Fibroblast of villous mesenchyme (primary cell): ENCODE data around the gene ATRNL1. TPM values are rescaled to one million over a fixed set of nuclear protein-coding genes. Genes with fewer than 3 reads are reported as not detected.
"Not testable (repeated sequence)": the region's sequence is repeated elsewhere in the genome, so short reads cannot be mapped to it uniquely, and the experiment has no call there.

Source experiments
- DNase-seq: peaks from one replicate; pipeline ENCODE4 v3.0.0-alpha.2; 2010; ENCODE audit warnings: low read depth
- H3K4me3 ChIP-seq: 2 replicates; pipeline ENCODE4 v1.5.1; 2011; ENCODE audit warnings: low read depth, mild to moderate bottlenecking, low read length
- CTCF ChIP-seq: IDR thresholded peaks from 2 replicates; pipeline ENCODE4 v1.5.1; 2012; ENCODE audit warnings: low read depth, mild to moderate bottlenecking, low read length; ENCODE audit not compliant: insufficient read depth
- total RNA-seq: library from RNA; depleted of rRNA; stranded (reverse); fragments of >200 nt; gene quantifications from 2 replicates; pipeline ENCODE4 v1.2.3, GENCODE V29; 2012

ATRNL1 gene
- total RNA-seq, 1 donor, result 13.0 TPM

GRCh38 chr10:115335366-115335765, 242.2 kb downstream of the ATRNL1 start:
- no peak overlapping the region for H3K4me3 ChIP-seq
- DNase-seq, result no peak
- TF ChIP-seq CTCF, result no peak

- peak; percentile 69 for DNase-seq
- H3K4me3 ChIP-seq, result no peak overlapping the region
- peak; percentile 71 for TF ChIP-seq CTCF
These were observed 262.1 kb downstream of the ATRNL1 start for GRCh38 chr10:115355162-115355760.

GRCh38 chr10:115367920-115368319, 274.8 kb downstream of the ATRNL1 start:
- not testable (repeated sequence) for H3K4me3 ChIP-seq, DNase-seq

- TF ChIP-seq CTCF, result no peak
- no peak for DNase-seq
- no peak overlapping the region for H3K4me3 ChIP-seq
These were observed 285.9 kb downstream of the ATRNL1 start for GRCh38 chr10:115379064-115379463.

- DNase-seq, result no peak
- TF ChIP-seq CTCF, result no peak
- H3K4me3 ChIP-seq, result no peak overlapping the region
These were observed 291.5 kb downstream of the ATRNL1 start for GRCh38 chr10:115384665-115385064.

GRCh38 chr10:115390607-115391006, 297.4 kb downstream of the ATRNL1 start:
- no peak overlapping the region for H3K4me3 ChIP-seq
- no peak for TF ChIP-seq CTCF
- no peak for DNase-seq

- TF ChIP-seq CTCF, result no peak
- DNase-seq, result no peak
- H3K4me3 ChIP-seq, result no peak overlapping the region
These were observed 304.9 kb downstream of the ATRNL1 start for GRCh38 chr10:115398026-115398425.
